ENCODE data around the gene FHOD3. TPM values are rescaled to one million over a fixed set of nuclear protein-coding genes. Genes with fewer than 3 reads are reported as not detected.
"Not testable (repeated sequence)": the region's sequence is repeated elsewhere in the genome, so short reads cannot be mapped to it uniquely, and the experiment has no call there.

FHOD3 gene
- total RNA-seq, 1 experiment from 2014 or later = 15.1 TPM

DNA sequence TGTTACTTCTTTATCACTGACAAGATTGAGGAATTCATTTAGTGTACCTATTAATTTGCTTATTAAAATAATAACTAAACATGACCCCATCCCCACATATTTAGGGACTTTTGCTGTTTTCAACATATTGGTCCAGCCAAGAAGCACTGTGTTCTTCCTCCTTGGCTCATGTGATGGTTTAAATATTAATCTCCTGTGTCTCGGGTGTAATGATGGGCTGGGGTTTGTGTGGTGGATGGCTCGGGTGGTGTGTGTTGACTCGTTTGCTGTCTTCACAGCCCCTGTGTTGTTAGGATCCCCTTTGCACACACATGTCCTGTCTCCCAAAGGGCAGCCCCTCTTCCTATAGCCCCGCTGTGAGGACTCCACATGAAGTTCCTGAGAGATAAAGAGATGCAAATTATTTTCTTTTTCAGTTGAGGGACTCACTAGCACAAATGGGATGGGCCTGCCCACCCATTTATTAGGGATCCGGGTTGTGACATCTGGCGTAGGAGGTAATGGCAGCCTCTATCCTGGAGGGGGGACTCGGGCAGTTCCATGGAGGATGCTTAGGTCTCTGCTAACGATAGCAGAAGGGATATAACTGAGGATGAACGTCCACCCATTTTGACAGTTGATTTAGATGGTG lies 53.4 kb downstream of the FHOD3 start:
- DNase-seq (ENCODE audit: low read depth) = no peak

DNA sequence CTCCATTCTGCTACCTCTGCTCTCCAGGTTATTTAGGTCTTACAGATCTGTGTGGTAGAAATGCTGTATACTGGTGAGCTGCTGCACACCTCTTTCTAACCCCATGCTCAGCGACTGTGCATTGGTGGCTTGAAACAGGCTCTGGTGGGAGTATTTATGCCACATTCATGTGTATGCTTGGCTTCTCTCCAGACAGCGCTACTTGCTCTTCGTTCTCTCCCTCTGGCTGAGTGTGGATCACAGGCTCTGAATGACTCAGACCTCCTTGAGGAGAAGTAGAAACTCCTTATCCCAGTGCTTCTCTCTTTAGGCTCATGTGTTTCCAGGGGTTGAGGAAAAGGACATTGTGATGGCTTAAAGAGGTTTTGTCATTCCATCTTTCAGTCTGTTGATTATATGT lies 54.9 kb downstream of the FHOD3 start:
- peak; percentile 94 for DNase-seq (ENCODE audit: low read depth)

DNA sequence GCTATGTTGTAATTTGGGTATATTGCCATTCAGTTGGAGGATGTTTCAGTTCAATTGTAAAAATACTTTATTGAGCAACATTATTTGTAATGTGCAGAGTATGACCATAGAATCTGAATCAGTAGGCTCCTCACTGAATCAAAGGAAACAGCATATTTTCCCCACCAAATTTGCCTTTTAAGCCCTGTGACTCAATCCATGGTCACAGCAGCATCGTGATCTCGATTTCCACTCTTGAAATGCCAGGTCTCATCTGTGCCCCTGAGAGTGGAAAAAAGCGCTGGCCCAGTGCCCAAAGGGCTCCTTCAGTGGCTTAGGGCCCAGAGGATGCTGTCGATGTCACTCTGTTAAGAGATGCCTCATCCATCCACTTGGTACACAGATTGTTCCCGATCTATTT lies 57.5 kb downstream of the FHOD3 start:
- peak; percentile 87 for DNase-seq (ENCODE audit: low read depth)

DNA sequence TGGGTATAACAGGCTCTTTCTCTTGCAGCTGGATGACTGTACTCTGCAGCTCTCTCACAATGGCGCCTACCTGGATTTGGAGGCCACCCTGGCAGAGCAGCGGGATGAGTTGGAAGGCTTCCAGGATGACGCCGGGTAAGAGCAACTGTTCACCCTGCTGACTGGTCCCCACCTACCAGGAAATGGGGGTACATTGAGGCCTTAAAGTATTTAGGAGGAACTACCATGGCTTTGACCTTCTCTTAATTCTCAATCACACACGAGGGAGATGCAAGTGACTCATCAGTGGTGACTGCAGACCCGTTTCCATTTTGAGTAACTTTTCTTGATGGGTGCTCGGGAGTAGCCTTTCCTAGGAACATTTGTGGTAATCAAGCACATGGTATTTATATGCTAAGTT lies 58.0 kb downstream of the FHOD3 start:
- peak; percentile 51 for DNase-seq (ENCODE audit: low read depth)

DNA sequence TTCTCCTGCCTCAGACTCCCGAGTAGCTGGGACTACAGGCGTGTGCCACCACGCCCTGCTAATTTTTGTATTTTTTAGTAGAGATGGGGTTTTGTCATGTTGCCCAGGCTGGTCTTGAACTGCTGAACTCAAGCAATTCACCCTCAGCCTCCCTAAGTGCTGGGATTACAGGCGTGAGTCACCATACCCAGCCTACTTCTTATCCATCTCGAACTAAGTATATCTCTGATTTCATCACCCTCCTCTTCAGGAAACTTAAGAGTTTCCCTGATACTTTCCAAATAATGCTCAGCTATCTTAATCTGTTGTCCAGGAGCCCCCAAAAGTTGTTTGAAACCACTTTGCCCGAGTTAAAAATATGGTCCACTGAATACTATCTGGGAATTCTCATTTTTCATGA lies 59.2 kb downstream of the FHOD3 start:
- DNase-seq (ENCODE audit: low read depth) = not testable (repeated sequence)

DNA sequence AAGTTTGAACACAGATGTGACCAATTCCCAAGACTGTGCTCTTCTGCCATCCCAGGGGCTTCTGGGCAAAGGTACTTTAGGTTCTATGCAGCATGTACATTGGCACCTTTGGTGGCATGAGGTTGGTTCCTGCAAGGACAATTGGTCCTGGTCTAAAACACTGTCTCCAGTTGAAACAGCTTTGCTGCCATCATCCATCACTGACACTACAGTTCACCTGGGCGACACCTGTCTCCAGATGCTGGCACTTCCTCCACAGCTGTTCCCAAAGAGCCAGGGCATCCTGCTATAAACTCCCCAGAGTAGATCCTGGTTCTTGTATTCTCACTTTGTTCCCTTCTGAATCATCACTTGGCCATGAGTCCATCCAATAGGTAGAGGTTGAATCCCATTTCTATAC lies 60.6 kb downstream of the FHOD3 start:
- DNase-seq (ENCODE audit: low read depth) = no peak

DNA sequence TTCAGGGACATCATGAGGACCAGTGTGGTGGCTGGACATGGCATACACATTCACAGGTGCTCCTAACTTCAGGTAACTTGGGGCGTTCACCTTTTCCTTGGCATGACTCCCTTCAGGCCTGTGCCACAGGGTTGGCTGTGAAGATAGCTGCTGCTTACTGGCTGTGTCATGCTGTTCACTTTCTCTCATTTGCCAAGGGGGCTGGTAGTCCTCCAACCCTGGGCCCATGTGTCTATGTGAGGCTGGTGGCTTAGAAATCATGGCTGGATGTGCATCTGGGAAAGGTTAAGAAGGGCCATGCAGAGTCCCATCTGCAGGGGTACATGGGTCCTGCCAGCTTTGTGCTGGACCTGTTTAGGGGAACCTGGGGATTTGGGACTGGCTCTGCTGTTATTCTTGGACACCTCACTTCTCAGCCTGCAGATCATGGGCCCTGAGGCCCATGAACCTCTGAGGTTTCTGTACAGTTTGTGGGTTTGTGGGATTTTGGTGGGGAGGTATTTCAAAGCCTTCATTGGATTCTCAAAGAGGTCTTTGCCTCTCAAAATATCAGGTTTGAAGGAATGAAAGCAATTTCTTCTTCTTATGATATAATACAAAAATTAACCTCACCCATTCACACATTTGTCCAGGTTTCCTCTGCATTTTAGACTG lies 62.9 kb downstream of the FHOD3 start:
- no peak for DNase-seq (ENCODE audit: low read depth)

DNA sequence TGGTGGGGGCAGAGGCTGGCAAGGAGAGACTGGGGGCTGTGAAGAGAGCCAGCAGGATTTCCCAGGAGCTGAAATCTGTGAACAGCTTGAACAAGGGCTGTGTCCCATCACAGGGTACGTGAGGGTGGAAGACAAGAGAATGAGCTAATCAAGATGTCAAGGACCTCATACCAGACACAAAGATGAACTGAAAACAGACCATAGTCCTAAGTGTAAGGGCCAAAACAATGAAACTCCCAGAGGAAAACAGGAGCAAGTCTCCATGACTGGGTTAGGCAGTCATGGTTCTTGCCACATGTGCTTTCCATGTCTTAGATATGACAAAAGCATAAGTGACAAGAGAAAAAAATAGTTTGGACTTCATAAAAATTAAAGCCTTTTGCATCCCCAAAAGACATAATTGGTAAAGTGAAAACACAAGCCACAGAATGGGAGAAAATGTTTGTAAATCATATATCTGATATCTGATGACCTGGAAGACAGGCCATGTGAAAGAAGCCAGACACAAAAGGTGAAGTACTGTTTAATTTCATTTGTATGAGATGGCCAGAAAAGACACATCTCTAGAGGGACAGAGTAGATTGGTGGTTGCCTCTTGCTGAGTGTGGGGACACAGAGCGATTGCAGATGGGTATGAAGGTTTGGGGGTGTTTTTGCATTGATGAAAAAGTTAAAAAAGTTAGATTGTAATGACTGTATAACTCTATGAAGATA lies 67.6 kb downstream of the FHOD3 start:
- DNase-seq (ENCODE audit: low read depth) = no peak

DNA sequence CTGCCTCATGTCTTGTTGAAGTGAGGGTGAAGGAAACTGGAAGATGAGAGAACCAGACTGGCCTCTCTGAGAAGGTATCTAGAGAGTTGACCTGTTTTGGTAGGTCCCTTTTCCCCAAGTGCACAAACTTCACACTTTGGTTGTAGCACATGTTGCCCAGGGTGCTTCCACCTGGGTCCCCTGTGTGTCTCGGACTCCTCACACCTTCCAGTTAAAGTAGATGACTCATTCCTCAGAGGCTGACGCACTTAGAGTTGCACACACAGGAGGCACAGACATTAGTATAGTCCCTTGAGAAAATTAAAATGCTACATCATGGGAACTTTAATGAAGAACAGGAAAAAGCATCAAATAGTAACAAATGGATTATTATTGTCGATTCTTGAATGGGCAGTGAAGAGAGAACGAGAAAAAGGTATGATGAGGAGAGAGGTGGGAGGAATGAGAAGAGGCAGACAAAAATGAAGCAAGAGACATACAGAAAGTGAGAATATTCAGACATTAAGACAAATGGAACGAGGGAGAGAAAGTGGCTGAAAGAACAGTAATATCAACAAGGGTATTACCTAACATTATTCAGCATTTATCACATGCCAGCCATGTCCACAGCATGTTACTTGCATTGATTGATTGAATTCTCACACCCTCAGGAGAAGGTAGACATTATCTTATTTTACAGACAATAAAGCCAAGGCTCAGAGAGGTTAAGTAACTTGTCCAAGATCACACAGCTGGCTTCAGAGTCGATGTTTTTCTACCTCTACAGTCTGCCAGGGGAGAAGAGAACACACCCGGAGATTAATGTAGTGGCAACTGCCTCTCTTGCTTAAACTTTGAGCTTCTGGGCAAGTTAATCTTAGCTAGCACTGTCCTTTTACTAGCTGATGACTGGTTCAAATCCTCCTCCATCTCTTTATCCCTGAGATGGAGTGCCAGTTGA lies 68.6 kb downstream of the FHOD3 start:
- peak; percentile 20 for DNase-seq (ENCODE audit: low read depth)

DNA sequence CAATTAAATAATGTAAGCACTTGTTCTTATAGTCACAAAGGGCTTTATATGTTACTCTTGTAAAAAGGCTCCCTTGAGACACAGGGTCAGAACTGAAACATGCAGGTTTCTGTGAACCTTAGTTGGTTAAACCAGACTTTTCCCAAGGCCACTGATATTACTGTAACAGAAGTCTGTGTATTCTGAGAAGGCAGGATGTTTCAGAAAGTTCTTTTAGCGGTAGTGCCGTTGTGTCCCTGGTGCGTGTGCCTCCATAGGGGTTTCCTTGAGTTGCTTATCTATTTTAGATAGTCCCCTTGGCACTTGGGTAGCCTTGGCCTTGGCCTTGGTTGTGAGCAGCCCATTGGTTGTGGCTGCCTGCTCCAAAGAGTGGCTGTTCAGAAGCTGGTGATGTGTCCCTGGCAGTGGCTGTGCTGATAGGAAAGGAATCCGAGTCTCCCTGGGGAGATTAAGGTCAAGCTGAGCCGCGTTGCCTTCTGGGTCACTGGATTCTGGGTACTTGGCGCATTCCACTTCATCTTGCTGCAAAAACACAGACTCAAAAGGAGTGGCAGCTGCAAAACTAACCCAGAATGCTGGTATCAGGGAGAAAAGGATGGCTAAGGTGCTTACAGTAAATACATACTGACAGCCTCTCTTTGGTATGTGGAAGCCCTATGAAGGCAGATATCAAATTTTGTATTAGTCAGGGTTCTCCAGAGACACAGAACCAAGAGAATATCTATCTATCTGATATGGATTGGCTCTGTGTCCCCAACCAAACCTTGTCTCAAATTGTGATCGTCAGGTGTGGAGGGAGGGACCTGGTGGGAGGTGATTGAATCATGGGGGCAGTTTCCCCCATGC lies 69.7 kb downstream of the FHOD3 start:
- no peak for DNase-seq (ENCODE audit: low read depth)

DNA sequence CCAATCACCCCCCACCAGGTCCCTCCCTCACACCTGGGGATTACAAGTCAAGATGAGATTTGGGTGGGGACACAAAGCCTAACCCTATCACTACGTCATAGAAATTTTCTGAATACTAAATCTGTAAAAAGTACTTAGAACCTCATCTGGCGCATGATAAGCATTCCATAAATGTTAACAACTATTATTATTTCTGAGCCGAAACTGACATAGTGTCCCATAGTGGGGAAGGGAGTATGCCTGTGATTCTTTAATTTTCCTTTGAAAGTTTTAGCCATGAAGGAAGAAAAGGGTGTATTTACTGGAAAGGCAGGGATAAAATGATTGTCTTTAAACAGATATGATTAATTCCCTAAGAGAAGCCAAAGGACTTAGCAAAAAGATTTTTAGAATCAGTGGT lies 71.4 kb downstream of the FHOD3 start:
- no peak for DNase-seq (ENCODE audit: low read depth)

DNA sequence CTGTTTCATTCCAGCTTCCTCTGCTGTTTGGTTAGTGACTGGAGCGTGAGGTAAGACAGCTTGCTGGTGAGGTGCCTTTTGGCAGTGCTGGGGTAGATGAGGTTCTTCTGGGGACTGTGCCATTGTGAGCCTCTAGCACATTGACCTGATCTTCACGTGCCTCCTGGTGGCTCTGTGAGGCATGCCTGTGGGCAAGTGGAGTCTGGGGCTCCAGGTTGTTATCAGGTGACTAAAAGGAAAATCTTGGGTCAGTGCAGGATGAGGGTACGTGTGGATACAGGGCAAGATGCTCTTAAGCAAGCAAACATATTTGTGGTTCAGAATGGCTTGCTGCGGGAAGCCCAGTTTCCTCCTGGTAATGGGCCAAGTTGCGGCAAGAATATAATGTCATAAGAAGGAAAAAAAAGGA lies 75.4 kb downstream of the FHOD3 start:
- DNase-seq (ENCODE audit: low read depth) = peak; percentile 75

DNA sequence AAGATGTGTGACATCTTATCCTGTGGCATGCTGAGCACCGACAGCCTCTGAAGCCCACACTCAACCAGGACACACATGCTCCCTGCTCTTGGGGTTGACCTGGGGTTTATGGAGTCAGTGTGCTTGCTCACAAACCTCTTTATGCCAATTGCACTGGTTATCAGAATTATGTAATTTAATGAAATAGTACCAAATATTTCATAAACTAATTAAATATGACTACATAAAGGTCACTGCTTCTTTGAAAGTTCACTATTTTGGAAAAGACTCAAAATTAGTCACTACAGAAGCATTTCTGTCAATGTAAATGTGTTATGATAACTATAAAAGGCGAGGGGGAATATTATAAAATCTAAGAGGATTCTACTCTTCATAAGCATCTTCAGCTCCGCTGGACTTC lies 76.7 kb downstream of the FHOD3 start:
- DNase-seq (ENCODE audit: low read depth) = no peak

DNA sequence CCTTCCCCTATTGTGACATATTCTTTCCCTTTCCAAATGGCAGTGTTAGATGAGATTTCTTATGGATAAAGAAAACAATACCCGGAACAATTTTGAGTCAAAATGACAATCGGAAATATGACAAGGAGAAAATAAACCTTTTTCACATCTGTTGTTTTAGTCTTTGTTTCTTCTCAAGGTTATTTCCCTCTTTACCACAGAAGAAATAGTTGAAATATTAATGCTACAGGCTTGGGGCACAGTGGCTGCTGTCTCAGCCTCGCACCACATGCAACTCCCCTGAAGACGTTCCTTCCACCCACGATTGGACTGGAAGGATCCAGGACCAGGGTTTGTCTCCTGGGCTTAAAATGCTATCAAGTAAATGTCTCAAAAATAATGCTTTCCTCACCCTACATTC lies 77.6 kb downstream of the FHOD3 start:
- DNase-seq (ENCODE audit: low read depth) = no peak

DNA sequence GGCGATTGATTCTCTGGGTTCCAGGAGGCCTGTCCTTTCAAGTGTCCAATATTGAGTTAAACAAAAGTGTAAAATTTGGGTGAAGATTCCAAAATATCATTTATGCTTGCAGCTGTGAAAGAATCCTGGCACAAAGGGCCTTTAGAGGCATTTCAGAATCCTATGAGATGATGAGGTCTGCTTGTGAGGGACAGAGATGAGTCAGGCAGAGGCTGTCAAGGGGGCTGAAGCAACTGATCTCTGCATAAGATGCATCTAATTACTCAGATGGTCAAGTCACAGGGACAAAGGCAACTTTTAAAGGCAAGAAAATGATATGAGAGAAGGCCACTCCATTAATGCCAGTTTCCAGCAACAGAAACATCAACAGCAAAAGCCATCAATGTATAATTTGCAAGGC lies 78.8 kb downstream of the FHOD3 start:
- peak; percentile 57 for DNase-seq (ENCODE audit: low read depth)

DNA sequence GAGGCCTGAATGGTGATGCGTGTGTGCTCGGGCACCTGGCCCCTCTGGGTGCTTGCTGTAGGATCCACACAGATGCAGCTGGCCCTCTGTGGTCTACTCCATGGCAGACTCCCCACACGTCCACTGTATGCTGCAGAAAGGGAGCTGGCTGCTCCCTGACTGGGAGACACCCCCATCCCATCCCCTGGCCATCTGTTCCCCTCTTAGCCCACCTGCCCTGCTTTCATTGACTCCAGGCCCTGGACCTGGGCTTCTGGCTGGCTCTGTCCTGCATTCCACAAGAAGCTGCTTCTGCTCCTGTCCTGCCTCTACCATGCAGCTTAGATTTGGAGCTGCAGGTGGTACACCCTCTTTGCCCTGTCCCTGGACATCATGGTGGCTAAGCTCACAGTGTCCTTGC lies 80.1 kb downstream of the FHOD3 start:
- DNase-seq (ENCODE audit: low read depth) = no peak

DNA sequence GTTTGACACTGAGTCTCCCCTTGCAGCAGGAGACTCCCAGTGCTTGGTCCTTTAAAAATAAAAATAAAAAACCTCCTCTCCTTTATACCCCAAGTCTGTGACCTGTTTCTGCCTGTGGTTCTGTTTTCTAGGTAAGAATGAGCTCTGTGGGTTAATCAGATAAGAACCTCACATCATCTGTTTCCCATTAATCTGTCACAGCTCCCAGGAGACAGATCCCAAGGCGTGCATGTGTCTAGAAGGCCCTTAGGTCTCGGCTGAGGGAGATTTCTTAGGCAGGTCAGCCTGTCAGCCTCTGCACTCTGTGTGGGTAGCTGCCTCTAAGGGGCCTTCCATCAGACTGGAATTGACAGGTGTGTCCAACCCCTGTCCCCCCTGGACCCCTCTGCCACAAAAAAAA lies 80.7 kb downstream of the FHOD3 start:
- peak; percentile 75 for DNase-seq (ENCODE audit: low read depth)

DNA sequence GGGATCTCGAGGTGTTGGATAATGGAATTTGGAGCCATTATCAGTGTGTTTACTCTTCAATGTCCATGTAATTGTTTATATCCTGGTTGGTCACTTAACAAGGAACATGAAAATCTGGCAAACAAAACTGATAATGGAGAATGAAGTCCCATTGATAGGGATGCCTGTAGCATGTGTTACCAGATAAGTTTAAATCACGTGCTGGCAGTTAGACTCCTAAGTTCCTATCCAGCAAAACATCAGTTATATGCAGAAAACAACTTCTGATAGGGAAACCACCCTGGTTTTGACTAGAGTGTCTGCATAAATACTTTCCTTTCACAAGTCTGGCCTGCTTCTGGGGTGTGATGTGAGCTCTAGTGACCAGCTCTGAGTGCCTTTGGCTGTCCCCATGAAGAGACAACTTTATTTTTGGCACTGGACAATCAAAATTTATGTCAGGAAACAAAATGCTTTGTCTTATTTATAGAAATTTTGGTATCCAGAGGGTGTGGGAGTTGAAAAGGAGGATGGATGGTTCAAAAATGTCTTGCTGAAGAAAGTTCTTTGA lies 82.0 kb downstream of the FHOD3 start:
- no peak for DNase-seq (ENCODE audit: low read depth)

DNA sequence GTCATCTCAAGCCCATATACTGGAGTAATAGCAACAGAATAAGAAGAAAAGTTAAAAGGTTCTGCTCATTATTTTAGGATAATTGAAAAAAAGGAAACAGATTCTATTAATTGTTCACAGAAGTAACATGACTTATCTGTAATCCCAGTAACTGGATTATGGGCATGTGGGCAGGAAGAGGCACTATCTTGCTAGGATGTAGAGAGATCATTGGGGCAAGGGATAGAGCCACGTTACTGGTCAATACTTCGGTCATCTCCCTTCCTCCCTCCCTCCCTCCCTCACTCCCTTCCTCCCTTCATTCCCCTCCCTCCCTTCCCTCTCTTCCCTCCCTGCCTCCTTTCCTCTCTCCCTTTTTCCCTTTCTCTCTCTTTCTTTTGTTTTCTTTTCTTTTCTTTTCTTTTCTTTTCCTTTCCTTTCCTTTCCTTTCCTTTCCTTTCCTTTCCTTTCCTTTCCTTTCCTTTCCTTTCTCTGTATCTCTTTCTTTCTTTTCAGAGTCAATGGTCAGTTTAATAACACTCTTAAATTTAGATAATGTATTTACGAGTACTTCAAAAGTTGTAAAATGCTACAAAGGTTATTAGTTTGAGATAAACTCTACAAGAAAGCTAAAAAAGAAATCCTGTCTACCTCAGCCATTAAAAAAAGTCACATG lies 82.8 kb downstream of the FHOD3 start:
- no peak for DNase-seq (ENCODE audit: low read depth)

DNA sequence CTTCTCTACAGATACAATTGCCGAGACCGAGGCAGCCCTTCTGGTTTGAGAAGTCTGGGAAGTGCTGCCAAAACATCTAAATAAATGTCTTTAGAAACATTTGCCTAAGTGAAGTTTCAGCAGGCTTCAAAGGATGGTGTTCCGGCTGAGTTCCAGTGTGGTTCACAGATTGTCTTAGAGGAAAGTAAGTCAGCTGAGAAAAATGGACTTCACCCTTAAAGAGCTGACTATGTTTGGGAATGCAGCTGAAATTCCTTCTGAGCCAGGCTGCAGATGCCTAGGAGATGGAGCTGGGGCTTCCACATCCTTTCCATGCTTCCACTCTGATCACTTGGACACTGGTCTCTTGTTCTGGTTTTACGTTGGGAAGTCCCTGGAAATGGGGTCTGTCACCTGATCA lies 83.6 kb downstream of the FHOD3 start:
- no peak for DNase-seq (ENCODE audit: low read depth)

All from RPMI7951 (cell line).